ENCODE results near the gene PPP3R1.

PPP3R1 gene

GRCh38 chr2:68141875-68142274 lies 110.5 kb downstream of the PPP3R1 start:
- no peak for DNase-seq (ENCODE audit: low spot score)

- no peak for DNase-seq (ENCODE audit: low spot score)
Observed at GRCh38 chr2:68135448-68136320, 116.6 kb downstream of the PPP3R1 start.

- no peak for DNase-seq (ENCODE audit: low spot score)
Observed at GRCh38 chr2:68134554-68134953, 117.8 kb downstream of the PPP3R1 start.

GRCh38 chr2:68134120-68134519 lies 118.2 kb downstream of the PPP3R1 start:
- no peak for DNase-seq (ENCODE audit: low spot score)

All from left forelimb (tissue), 1 donor.